ENCODE data around the gene ZNF618.

DNA sequence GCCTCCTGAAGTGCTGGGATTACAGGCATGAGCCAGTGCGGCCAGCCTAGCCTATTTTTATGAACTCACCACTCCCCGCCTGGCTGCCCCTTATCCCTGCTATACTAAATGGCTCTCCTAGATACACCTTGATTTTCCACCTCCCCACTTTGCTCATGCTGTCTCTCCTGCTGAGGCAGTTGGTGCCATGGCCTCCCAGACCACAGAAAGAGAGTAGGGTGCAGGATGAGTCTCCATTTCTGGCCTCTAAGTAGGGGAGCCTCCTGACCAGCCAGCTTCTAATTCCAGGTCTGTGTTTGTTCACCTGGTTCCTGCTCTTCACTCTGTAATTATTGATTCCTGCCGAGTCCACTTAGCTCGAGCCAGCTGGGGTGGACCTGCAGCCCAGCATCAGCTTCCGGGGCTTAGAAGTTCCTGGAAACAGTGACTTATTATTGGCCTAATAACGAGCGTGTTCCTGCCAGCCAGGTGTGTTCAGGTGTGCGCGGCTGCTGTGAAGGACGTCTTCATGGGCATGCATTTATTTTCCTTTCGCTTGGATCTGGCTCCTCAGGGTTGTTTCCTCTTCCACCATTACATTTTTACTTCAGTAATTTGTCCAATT lies 34.0 kb downstream of the ZNF618 start:
- TF ChIP-seq, protein P1, sequence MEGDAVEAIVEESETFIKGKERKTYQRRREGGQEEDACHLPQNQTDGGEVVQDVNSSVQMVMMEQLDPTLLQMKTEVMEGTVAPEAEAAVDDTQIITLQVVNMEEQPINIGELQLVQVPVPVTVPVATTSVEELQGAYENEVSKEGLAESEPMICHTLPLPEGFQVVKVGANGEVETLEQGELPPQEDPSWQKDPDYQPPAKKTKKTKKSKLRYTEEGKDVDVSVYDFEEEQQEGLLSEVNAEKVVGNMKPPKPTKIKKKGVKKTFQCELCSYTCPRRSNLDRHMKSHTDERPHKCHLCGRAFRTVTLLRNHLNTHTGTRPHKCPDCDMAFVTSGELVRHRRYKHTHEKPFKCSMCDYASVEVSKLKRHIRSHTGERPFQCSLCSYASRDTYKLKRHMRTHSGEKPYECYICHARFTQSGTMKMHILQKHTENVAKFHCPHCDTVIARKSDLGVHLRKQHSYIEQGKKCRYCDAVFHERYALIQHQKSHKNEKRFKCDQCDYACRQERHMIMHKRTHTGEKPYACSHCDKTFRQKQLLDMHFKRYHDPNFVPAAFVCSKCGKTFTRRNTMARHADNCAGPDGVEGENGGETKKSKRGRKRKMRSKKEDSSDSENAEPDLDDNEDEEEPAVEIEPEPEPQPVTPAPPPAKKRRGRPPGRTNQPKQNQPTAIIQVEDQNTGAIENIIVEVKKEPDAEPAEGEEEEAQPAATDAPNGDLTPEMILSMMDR (conservative IDR thresholded peaks at IDR 0.05 in 1 of 2, IDR thresholded peaks at IDR 0.05 in 1 of 2; ENCODE audit: extremely low read depth in 1 of 2, insufficient read depth in 1 of 2, low read depth in 1 of 2, low read length in 2 of 2) = no peak
- no peak for TF ChIP-seq EZH2 (IDR thresholded peaks at IDR 0.05; ENCODE audit: borderline replicate concordance, low read length)

Data from mammary epithelial cell (primary cell).